Sigmoid colon (tissue), 7 donors: ENCODE results near the gene MEDAG. TPM values are rescaled to one million over a fixed set of nuclear protein-coding genes. Genes with fewer than 3 reads are reported as not detected.

ENCODE experiments used
- DNase-seq: peaks from one replicate; pipeline ENCODE4 v3.0.0-alpha.2; 2019
- H3K27ac ChIP-seq, 4 donors: fragments of 200-600 bp; sonication (generic); one replicate each; pipeline ENCODE4 v1.5.1; 2016 to 2019; ENCODE audit warnings: mild to moderate bottlenecking in 1 of 4
- H3K27me3 ChIP-seq, 3 donors: fragments of 200-600 bp; sonication (generic); one replicate each; pipeline ENCODE4 v1.5.1; 2019; ENCODE audit warnings: mild to moderate bottlenecking in 1 of 3
- H3K36me3 ChIP-seq, 4 donors: fragments of 200-600 bp; sonication (generic); one replicate each; pipeline ENCODE4 v1.5.1; 2016 to 2019
- H3K4me1 ChIP-seq, 4 donors: fragments of 200-600 bp; sonication (generic); one replicate each; pipeline ENCODE4 v1.5.1; 2017 to 2019
- H3K4me3 ChIP-seq, 4 donors: fragments of 200-600 bp; sonication (generic); one replicate each; pipeline ENCODE4 v1.5.1; 2017 to 2019; ENCODE audit warnings: mild to moderate bottlenecking in 2 of 4, moderate library complexity in 1 of 4
- H3K9me3 ChIP-seq, 4 donors: fragments of 200-600 bp in 3 of 4; sonication (generic) in 3 of 4; one replicate each; pipeline versions ENCODE4 v1.5.1 to v1.6.1; 2013 to 2019
- EP300 ChIP-seq, 4 donors: sonication (generic); formaldehyde crosslinking; IDR thresholded peaks; one replicate each; pipeline ENCODE4 v1.6.1; 2017; ENCODE audit warnings: antibody characterized with exemption in 4 of 4
- POLR2A ChIP-seq, 2 donors: fragments of 450-650 bp; IDR thresholded peaks; one replicate each; pipeline ENCODE4 v1.6.1; 2016; ENCODE audit warnings: antibody characterized with exemption in 2 of 2, mild to moderate bottlenecking in 2 of 2, moderate library complexity in 2 of 2
- POLR2AphosphoS5 ChIP-seq, 4 donors: sonication (generic); formaldehyde crosslinking; IDR thresholded peaks; one replicate each; pipeline ENCODE4 v1.6.1; 2017; ENCODE audit warnings: antibody characterized with exemption in 4 of 4
- WGBS, 2 donors: extraction: QIAGEN DNeasy Blood & Tissue Kit; methylation state at CpG; one replicate each; pipeline ENCODE4 v1.1.7; 2013; 5-methylcytosine and 5-hydroxymethylcytosine counted together
- intact Hi-C: fragments of 100-400 bp; cut with DNase I; formaldehyde crosslinking; loops from one replicate; pipeline ENCODE4 v1.15.1; 2023
- polyA plus RNA-seq, 3 donors: library from polyadenylated mRNA; stranded (reverse); fragments of 200-250 nt; gene quantifications; one replicate each; pipeline ENCODE4 v1.2.3, GENCODE V29; 2013
- total RNA-seq, 4 donors: library from RNA; depleted of rRNA; stranded (reverse); fragments of >200 nt; gene quantifications; one replicate each; pipeline ENCODE4 v1.1.0, GENCODE V29; 2016
- TF ChIP-seq, protein P1 (sequence below), 4 experiments: fragments of 450-650 bp in 3 of 4; fragments of 200-600 bp in 1 of 4; IDR thresholded peaks; one replicate each; pipeline ENCODE4 v1.5.1; 2016 to 2019; ENCODE audit warnings: antibody characterized with exemption in 4 of 4, mild to moderate bottlenecking in 3 of 4, moderate library complexity in 2 of 4
- donor health status: healthy with polysubstance abuse.
- donor health status: Bipolar disorder and iron deficiency.
- donor health status: healthy.

Gene MEDAG
- total and polyA plus RNA-seq, 7 donors = 1.4 to 42.1 (median 16.3) TPM

DNA sequence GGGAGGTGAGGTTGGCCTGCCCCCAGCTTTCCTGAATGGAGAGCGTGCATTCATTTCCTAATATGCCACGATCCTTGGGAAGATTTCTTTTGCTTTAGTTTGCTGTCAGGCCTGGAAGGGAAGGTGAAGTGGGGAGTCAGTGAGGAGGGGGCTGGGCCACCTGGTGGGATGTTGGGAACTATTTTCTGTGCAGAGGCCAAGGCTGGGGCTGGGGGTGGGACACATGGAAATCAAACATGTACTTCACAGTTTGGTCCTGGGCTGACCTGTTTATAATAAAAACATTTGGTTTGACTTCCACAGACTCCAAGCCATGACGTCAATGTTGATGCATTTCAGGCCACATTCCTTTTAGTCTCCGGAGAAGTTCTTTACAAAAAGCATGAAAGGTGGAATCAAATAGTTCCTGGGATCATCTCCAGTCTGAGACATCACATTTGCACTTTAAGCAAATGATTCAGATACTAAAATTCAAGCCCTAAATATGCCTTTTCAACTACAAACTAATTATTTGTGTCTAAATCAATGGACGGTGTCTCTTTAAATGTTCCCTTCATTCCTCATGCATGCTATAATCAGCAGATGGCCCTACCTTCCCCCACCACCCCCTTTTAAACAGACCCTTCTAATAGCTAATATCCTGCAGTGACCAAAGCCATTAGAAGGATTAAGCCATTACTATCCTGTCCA lies 41.5 kb upstream of the MEDAG start:
- H3K4me1 ChIP-seq = peaks cover 0 to 71% (median 55%) of the 10 kb centered on the region in 4 donors
- intact Hi-C loops = loop anchor here (5.0 to 10.0 kb wide), 6 partner anchors 62 to 732 kb away; partner anchors contain the start of genes HMGB1 and USPL1
- H3K4me3 ChIP-seq = no peak overlapping the region
- H3K27ac ChIP-seq = peak overlapping the region; percentile 73 to 87 (median 86)
- TF ChIP-seq POLR2AphosphoS5 (IDR thresholded peaks at IDR 0.05) = peak in 2 of 4 donors; percentile 10 to 63
- TF ChIP-seq POLR2A (IDR thresholded peaks at IDR 0.05) = no peak
- TF ChIP-seq, protein P1, sequence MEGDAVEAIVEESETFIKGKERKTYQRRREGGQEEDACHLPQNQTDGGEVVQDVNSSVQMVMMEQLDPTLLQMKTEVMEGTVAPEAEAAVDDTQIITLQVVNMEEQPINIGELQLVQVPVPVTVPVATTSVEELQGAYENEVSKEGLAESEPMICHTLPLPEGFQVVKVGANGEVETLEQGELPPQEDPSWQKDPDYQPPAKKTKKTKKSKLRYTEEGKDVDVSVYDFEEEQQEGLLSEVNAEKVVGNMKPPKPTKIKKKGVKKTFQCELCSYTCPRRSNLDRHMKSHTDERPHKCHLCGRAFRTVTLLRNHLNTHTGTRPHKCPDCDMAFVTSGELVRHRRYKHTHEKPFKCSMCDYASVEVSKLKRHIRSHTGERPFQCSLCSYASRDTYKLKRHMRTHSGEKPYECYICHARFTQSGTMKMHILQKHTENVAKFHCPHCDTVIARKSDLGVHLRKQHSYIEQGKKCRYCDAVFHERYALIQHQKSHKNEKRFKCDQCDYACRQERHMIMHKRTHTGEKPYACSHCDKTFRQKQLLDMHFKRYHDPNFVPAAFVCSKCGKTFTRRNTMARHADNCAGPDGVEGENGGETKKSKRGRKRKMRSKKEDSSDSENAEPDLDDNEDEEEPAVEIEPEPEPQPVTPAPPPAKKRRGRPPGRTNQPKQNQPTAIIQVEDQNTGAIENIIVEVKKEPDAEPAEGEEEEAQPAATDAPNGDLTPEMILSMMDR (IDR thresholded peaks at IDR 0.05) = no peak
- TF ChIP-seq EP300 (IDR thresholded peaks at IDR 0.05) = peak in 1 of 4 donors; percentile 14
- WGBS, 2 donors = 73 to 80% methylated on average over 5 of the region's 5 CpGs
- H3K36me3 ChIP-seq = no peaks in the 10 kb centered on the region
- DNase-seq = no peak
- no peaks in the 10 kb centered on the region for H3K27me3 ChIP-seq
- no peaks in the 10 kb centered on the region for H3K9me3 ChIP-seq

GRCh38 chr13:30865123-30866049 lies 40.7 kb upstream of the MEDAG start:
- H3K4me3 ChIP-seq = peak overlapping the region in 1 of 4 donors; percentile 17
- H3K36me3 ChIP-seq = no peaks in the 10 kb centered on the region
- TF ChIP-seq, protein P1 (IDR thresholded peaks at IDR 0.05) = peak; percentile 86 to 97 (median 94)
- TF ChIP-seq POLR2AphosphoS5 (IDR thresholded peaks at IDR 0.05) (peak in 3 of 4 donors; percentile 32 to 42 (median 37)), POLR2A (IDR thresholded peaks at IDR 0.05) (no peak), EP300 (IDR thresholded peaks at IDR 0.05) (peak in 1 of 4 donors; percentile 1)
- no peaks in the 10 kb centered on the region for H3K9me3 ChIP-seq
- WGBS, 2 donors = 24 to 31% methylated on average over 17 of the region's 17 CpGs
- intact Hi-C loops = loop anchor here (5.0 to 10.0 kb wide), 5 partner anchors 63 to 733 kb away; partner anchors contain the start of gene HMGB1
- peak; percentile 92 for DNase-seq
- peaks cover 0 to 77% (median 62%) of the 10 kb centered on the region in 4 donors for H3K4me1 ChIP-seq
- H3K27ac ChIP-seq = peak overlapping the region; percentile 73 to 87 (median 86)
- no peaks in the 10 kb centered on the region for H3K27me3 ChIP-seq

GRCh38 chr13:30866677-30867076 lies 39.4 kb upstream of the MEDAG start:
- peaks cover 0 to 90% (median 65%) of the 10 kb centered on the region in 4 donors for H3K4me1 ChIP-seq
- TF ChIP-seq POLR2AphosphoS5 (IDR thresholded peaks at IDR 0.05) (no peak), EP300 (IDR thresholded peaks at IDR 0.05) (no peak), POLR2A (IDR thresholded peaks at IDR 0.05) (no peak)
- TF ChIP-seq, protein P1 (IDR thresholded peaks at IDR 0.05) = no peak
- no peaks in the 10 kb centered on the region for H3K9me3 ChIP-seq
- H3K27ac ChIP-seq = peak overlapping the region in 2 of 4 donors; percentile 86 to 87
- no peaks in the 10 kb centered on the region for H3K36me3 ChIP-seq
- 59 to 60% methylated on average over 4 of the region's 4 CpGs for WGBS, 2 donors
- no peak for DNase-seq
- no peak overlapping the region for H3K4me3 ChIP-seq
- intact Hi-C loops = loop anchor here (5.0 to 10.0 kb wide), 5 partner anchors 64 to 734 kb away; partner anchors contain the start of gene HMGB1
- H3K27me3 ChIP-seq = no peaks in the 10 kb centered on the region

- Histone ChIP-seq H3K4me3 (no peak overlapping the region), H3K4me1 (peaks cover 0 to 93% (median 66%) of the 10 kb centered on the region in 4 donors), H3K9me3 (no peaks in the 10 kb centered on the region), H3K27me3 (no peaks in the 10 kb centered on the region), H3K27ac (peak overlapping the region in 1 of 4 donors; percentile 87), H3K36me3 (no peaks in the 10 kb centered on the region)
- no peak for TF ChIP-seq POLR2A (IDR thresholded peaks at IDR 0.05)
- TF ChIP-seq, protein P1 (IDR thresholded peaks at IDR 0.05) = no peak
- no peak for TF ChIP-seq EP300 (IDR thresholded peaks at IDR 0.05)
- no peak for TF ChIP-seq POLR2AphosphoS5 (IDR thresholded peaks at IDR 0.05)
- intact Hi-C loops = loop anchor here (5.0 to 10.0 kb wide), 5 partner anchors 65 to 735 kb away; partner anchors contain the start of gene HMGB1
- 83 to 85% methylated on average over 3 of the region's 3 CpGs for WGBS, 2 donors
- DNase-seq = no peak
Measured at GRCh38 chr13:30867089-30867669, 38.9 kb upstream of the MEDAG start.
